Liver (tissue), 9 donors: ENCODE results near the gene PINLYP. TPM values are rescaled to one million over a fixed set of nuclear protein-coding genes. Genes with fewer than 3 reads are reported as not detected.

Source experiments
- DNase-seq: peaks from one replicate; pipeline ENCODE4 v3.0.0-alpha.2; 2017; ENCODE audit warnings: low spot score
- H3K27ac ChIP-seq, 2 donors: one replicate each; pipeline ENCODE4 v1.7.0; 2013; ENCODE audit warnings: inconsistent platforms in 2 of 2, low read length in 2 of 2, control low read depth in 1 of 2, low read depth in 1 of 2, mild to moderate bottlenecking in 1 of 2
- H3K27me3 ChIP-seq, 4 donors: one replicate each; pipeline versions ENCODE4 v1.6.1 to v1.7.0; 2013; ENCODE audit warnings: low read length in 3 of 4, inconsistent platforms in 1 of 4, mild to moderate bottlenecking in 1 of 4, moderate library complexity in 1 of 4; ENCODE audit not compliant: control insufficient read depth in 4 of 4, insufficient read depth in 4 of 4
- H3K36me3 ChIP-seq, 4 donors: one replicate each; pipeline versions ENCODE4 v1.6.1 to v1.7.0; 2013; ENCODE audit warnings: low read length in 3 of 4, mild to moderate bottlenecking in 3 of 4, low read depth in 1 of 4, moderate library complexity in 1 of 4; ENCODE audit not compliant: control insufficient read depth in 4 of 4, insufficient read depth in 3 of 4
- H3K4me1 ChIP-seq, 4 donors: one replicate each; pipeline versions ENCODE4 v1.6.1 to v1.7.0; 2013; ENCODE audit warnings: low read length in 3 of 4, mild to moderate bottlenecking in 3 of 4, moderate library complexity in 1 of 4; ENCODE audit not compliant: control insufficient read depth in 4 of 4, insufficient read depth in 4 of 4
- H3K4me3 ChIP-seq, 3 donors: one replicate each; pipeline versions ENCODE4 v1.6.1 to v1.7.0; 2013; ENCODE audit warnings: low read length in 3 of 3, control low read depth in 1 of 3, low read depth in 1 of 3, mild to moderate bottlenecking in 1 of 3
- H3K9ac ChIP-seq, 2 donors: one replicate each; pipeline ENCODE4 v1.7.0; 2013; ENCODE audit warnings: low read length in 2 of 2, mild to moderate bottlenecking in 2 of 2, moderate library complexity in 2 of 2, control low read depth in 1 of 2, low read depth in 1 of 2
- H3K9me3 ChIP-seq, 4 donors: one replicate each; pipeline versions ENCODE4 v1.6.1 to v1.7.0; 2013; ENCODE audit warnings: low read length in 3 of 4; ENCODE audit not compliant: control insufficient read depth in 4 of 4
- EGR1 ChIP-seq, 2 donors: IDR thresholded peaks; 2 replicates each; pipeline ENCODE4 v1.6.1; 2016 to 2018; ENCODE audit warnings: antibody characterized with exemption in 2 of 2, low read depth in 2 of 2
- FOXA1 ChIP-seq: IDR thresholded peaks from 2 replicates; pipeline ENCODE4 v1.6.1; 2016; ENCODE audit warnings: antibody characterized with exemption
- FOXA2 ChIP-seq: IDR thresholded peaks from 2 replicates; pipeline ENCODE4 v1.6.1; 2016; ENCODE audit warnings: antibody characterized with exemption
- GABPA ChIP-seq, 2 donors: IDR thresholded peaks in 1 of 2; conservative IDR thresholded peaks in 1 of 2; 2 replicates each; pipeline ENCODE4 v1.6.1; 2016; ENCODE audit warnings: antibody characterized with exemption in 2 of 2, mild to moderate bottlenecking in 1 of 2, moderate library complexity in 1 of 2
- HNF4A ChIP-seq, 2 donors: conservative IDR thresholded peaks; 2 replicates each; pipeline ENCODE4 v1.6.1; 2016; ENCODE audit warnings: antibody characterized with exemption in 2 of 2, mild to moderate bottlenecking in 2 of 2
- HNF4G ChIP-seq: IDR thresholded peaks from 2 replicates; pipeline ENCODE4 v1.6.1; 2016; ENCODE audit warnings: antibody characterized with exemption
- JUND ChIP-seq, 2 donors: IDR thresholded peaks; 2 replicates each; pipeline ENCODE4 v1.6.1; 2016; ENCODE audit warnings: antibody characterized with exemption in 2 of 2
- NR2F2 ChIP-seq: IDR thresholded peaks from 2 replicates; pipeline ENCODE4 v1.6.1; 2016; ENCODE audit warnings: antibody characterized with exemption
- RAD21 ChIP-seq, 2 donors: IDR thresholded peaks; 2 replicates each; pipeline ENCODE4 v1.6.1; 2016; ENCODE audit warnings: antibody characterized with exemption in 2 of 2, mild to moderate bottlenecking in 2 of 2
- RXRA ChIP-seq, 2 donors: IDR thresholded peaks; 2 replicates each; pipeline ENCODE4 v1.6.1; 2017 to 2018; ENCODE audit warnings: antibody characterized with exemption in 2 of 2, mild to moderate bottlenecking in 1 of 2
- SP1 ChIP-seq: IDR thresholded peaks from 2 replicates; pipeline ENCODE4 v1.6.1; 2018; ENCODE audit warnings: antibody characterized with exemption, mild to moderate bottlenecking
- TAF1 ChIP-seq: conservative IDR thresholded peaks from 2 replicates; pipeline ENCODE4 v1.6.1; 2016; ENCODE audit warnings: antibody characterized with exemption, mild to moderate bottlenecking
- YY1 ChIP-seq: IDR thresholded peaks from 2 replicates; pipeline ENCODE4 v1.6.1; 2016; ENCODE audit warnings: antibody characterized with exemption, mild to moderate bottlenecking
- WGBS: extraction: QIAGEN DNeasy Blood & Tissue Kit; methylation state at CpG from one replicate; pipeline ENCODE4 v1.1.7; 2013; 5-methylcytosine and 5-hydroxymethylcytosine counted together
- polyA plus RNA-seq, 2 donors: library from polyadenylated mRNA; stranded (reverse) in 1 of 2; unstranded in 1 of 2; fragments of 200-250 nt in 1 of 2; fragments of >200 nt in 1 of 2; fragmentation: Nextera tagmentation in 1 of 2; extraction: Ambion mirVana in 1 of 2; gene quantifications; one replicate each; pipeline versions ENCODE4 v1.2.1 to v1.2.3, GENCODE V29; 2013 to 2015
- total RNA-seq, 2 donors: library from RNA; depleted of rRNA; stranded (reverse); fragments of >200 nt; gene quantifications; one replicate each; pipeline ENCODE4 v1.2.3, GENCODE V29; 2014
- TF ChIP-seq, protein P1 (sequence below): IDR thresholded peaks from 2 replicates; pipeline ENCODE4 v1.6.1; 2016; ENCODE audit warnings: antibody characterized with exemption
- TF ChIP-seq, protein P2 (sequence below): fragments of 150-350 bp; IDR thresholded peaks from 2 replicates; pipeline ENCODE4 v1.5.1; 2017; ENCODE audit warnings: improper control_type of control experiment, low read depth, low read length; ENCODE audit not compliant: missing input control
- TF ChIP-seq, protein P3 (sequence below): IDR thresholded peaks from 2 replicates; pipeline ENCODE4 v1.6.1; 2016; ENCODE audit warnings: antibody characterized with exemption
- TF ChIP-seq, protein P4 (sequence below): IDR thresholded peaks from 2 replicates; pipeline ENCODE4 v1.6.1; 2016; ENCODE audit warnings: antibody characterized with exemption
- TF ChIP-seq, protein P5 (sequence below): IDR thresholded peaks from 2 replicates; pipeline ENCODE4 v1.6.1; 2016; ENCODE audit warnings: antibody characterized with exemption, mild to moderate bottlenecking
- donor health status: healthy.
- donor health status: healthy.
- donor health status: healthy.
- donor health status: healthy.
- donor health status: healthy.

PINLYP gene
- total and polyA plus RNA-seq, 4 donors = 0.42 to 4.3 (median 0.57) TPM

DNA sequence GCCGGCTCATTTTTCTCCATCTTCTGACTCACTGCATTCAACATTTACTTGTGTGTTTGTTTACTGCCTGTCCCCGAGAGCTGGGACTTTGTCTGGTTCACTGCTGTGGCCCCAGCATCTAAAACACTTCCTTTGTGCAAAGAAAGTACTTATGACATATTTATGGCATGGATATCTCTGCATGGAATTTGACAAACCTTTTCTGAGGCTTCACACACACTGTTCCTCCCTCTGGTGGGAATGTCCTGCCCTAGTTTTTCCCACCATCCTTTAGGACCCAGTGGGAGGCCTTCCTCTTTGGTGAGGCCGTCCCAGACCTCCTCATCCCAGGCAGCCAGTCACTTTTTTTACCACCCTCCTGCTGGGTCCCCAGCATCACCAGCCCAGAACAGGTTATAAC, 34.9 kb downstream of the PINLYP start:
- no peak overlapping the region for H3K9ac ChIP-seq
- TF ChIP-seq YY1 (no peak), RAD21 (IDR thresholded peaks at IDR 0.05) (no peak), EGR1 (IDR thresholded peaks at IDR 0.05; ENCODE audit: low read depth in 2 of 2) (no peak), HNF4G (no peak), SP1 (no peak), FOXA2 (no peak), TAF1 (no peak), JUND (IDR thresholded peaks at IDR 0.05) (no peak), GABPA (IDR thresholded peaks at IDR 0.05 in 1 of 2, conservative IDR thresholded peaks at IDR 0.05 in 1 of 2) (no peak), NR2F2 (no peak), FOXA1 (no peak), RXRA (IDR thresholded peaks at IDR 0.05) (no peak), HNF4A (conservative IDR thresholded peaks at IDR 0.05) (no peak)
- TF ChIP-seq, protein P1, sequence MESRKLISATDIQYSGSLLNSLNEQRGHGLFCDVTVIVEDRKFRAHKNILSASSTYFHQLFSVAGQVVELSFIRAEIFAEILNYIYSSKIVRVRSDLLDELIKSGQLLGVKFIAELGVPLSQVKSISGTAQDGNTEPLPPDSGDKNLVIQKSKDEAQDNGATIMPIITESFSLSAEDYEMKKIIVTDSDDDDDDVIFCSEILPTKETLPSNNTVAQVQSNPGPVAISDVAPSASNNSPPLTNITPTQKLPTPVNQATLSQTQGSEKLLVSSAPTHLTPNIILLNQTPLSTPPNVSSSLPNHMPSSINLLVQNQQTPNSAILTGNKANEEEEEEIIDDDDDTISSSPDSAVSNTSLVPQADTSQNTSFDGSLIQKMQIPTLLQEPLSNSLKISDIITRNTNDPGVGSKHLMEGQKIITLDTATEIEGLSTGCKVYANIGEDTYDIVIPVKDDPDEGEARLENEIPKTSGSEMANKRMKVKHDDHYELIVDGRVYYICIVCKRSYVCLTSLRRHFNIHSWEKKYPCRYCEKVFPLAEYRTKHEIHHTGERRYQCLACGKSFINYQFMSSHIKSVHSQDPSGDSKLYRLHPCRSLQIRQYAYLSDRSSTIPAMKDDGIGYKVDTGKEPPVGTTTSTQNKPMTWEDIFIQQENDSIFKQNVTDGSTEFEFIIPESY = no peak
- TF ChIP-seq, protein P2, sequence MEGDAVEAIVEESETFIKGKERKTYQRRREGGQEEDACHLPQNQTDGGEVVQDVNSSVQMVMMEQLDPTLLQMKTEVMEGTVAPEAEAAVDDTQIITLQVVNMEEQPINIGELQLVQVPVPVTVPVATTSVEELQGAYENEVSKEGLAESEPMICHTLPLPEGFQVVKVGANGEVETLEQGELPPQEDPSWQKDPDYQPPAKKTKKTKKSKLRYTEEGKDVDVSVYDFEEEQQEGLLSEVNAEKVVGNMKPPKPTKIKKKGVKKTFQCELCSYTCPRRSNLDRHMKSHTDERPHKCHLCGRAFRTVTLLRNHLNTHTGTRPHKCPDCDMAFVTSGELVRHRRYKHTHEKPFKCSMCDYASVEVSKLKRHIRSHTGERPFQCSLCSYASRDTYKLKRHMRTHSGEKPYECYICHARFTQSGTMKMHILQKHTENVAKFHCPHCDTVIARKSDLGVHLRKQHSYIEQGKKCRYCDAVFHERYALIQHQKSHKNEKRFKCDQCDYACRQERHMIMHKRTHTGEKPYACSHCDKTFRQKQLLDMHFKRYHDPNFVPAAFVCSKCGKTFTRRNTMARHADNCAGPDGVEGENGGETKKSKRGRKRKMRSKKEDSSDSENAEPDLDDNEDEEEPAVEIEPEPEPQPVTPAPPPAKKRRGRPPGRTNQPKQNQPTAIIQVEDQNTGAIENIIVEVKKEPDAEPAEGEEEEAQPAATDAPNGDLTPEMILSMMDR = no peak
- TF ChIP-seq, protein P3, sequence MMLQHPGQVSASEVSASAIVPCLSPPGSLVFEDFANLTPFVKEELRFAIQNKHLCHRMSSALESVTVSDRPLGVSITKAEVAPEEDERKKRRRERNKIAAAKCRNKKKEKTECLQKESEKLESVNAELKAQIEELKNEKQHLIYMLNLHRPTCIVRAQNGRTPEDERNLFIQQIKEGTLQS = no peak
- TF ChIP-seq, protein P4, sequence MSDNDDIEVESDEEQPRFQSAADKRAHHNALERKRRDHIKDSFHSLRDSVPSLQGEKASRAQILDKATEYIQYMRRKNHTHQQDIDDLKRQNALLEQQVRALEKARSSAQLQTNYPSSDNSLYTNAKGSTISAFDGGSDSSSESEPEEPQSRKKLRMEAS = no peak
- TF ChIP-seq, protein P5, sequence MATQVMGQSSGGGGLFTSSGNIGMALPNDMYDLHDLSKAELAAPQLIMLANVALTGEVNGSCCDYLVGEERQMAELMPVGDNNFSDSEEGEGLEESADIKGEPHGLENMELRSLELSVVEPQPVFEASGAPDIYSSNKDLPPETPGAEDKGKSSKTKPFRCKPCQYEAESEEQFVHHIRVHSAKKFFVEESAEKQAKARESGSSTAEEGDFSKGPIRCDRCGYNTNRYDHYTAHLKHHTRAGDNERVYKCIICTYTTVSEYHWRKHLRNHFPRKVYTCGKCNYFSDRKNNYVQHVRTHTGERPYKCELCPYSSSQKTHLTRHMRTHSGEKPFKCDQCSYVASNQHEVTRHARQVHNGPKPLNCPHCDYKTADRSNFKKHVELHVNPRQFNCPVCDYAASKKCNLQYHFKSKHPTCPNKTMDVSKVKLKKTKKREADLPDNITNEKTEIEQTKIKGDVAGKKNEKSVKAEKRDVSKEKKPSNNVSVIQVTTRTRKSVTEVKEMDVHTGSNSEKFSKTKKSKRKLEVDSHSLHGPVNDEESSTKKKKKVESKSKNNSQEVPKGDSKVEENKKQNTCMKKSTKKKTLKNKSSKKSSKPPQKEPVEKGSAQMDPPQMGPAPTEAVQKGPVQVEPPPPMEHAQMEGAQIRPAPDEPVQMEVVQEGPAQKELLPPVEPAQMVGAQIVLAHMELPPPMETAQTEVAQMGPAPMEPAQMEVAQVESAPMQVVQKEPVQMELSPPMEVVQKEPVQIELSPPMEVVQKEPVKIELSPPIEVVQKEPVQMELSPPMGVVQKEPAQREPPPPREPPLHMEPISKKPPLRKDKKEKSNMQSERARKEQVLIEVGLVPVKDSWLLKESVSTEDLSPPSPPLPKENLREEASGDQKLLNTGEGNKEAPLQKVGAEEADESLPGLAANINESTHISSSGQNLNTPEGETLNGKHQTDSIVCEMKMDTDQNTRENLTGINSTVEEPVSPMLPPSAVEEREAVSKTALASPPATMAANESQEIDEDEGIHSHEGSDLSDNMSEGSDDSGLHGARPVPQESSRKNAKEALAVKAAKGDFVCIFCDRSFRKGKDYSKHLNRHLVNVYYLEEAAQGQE = no peak
- no peak overlapping the region for H3K4me3 ChIP-seq
- H3K27me3 ChIP-seq = no peaks in the 10 kb centered on the region
- peaks cover 0 to 13% (median 5%) of the 10 kb centered on the region in 4 donors for H3K36me3 ChIP-seq
- no peaks in the 10 kb centered on the region for H3K9me3 ChIP-seq
- no peak overlapping the region for H3K27ac ChIP-seq
- WGBS = 90% methylated on average over 3 of the region's 3 CpGs
- no peaks in the 10 kb centered on the region for H3K4me1 ChIP-seq
- DNase-seq = no peak
